GM13977 (cell line): ENCODE measurements around the gene PDZRN4.

Experiments used
- DNase-seq: peaks from one replicate; pipeline ENCODE4 v3.0.0; 2012; ENCODE audit warnings: low spot score
- CTCF ChIP-seq: IDR thresholded peaks from 2 replicates; pipeline ENCODE4 v1.5.1; 2012; ENCODE audit warnings: mild to moderate bottlenecking, control low read depth; ENCODE audit not compliant: insufficient read depth; ENCODE audit errors: extremely low read depth, missing control alignments
- in situ Hi-C: fragments of 300-500 bp; cut with MboI; formaldehyde crosslinking; loops from one replicate; pipeline ENCODE4 v1.12.0; 2022; ENCODE audit warnings: low sequenced_read_pairs, low pct_unique_long_range_greater_than_20kb, mixed read lengths, inconsistent platforms; ENCODE audit not compliant: unreplicated experiment

PDZRN4 gene

GRCh38 chr12:41453409-41453808 lies 265.3 kb downstream of the PDZRN4 start:
- in situ Hi-C loops = no loop called here
- DNase-seq = no peak
- TF ChIP-seq CTCF = no peak

GRCh38 chr12:41459111-41459905 lies 271.2 kb downstream of the PDZRN4 start:
- in situ Hi-C loops = no loop called here
- no peak for TF ChIP-seq CTCF

GRCh38 chr12:41459906-41460214 lies 271.7 kb downstream of the PDZRN4 start:
- no peak for TF ChIP-seq CTCF
- DNase-seq = no peak
- in situ Hi-C loops = no loop called here

More at GRCh38 chr12:41459111-41459905, 271.2 kb downstream of the PDZRN4 start:
- DNase-seq = no peak

- no peak for DNase-seq
- in situ Hi-C loops = no loop called here
These were observed 272.8 kb downstream of the PDZRN4 start for GRCh38 chr12:41460906-41461305.

GRCh38 chr12:41462312-41462711 lies 274.2 kb downstream of the PDZRN4 start:
- no peak for TF ChIP-seq CTCF
- DNase-seq = no peak
- in situ Hi-C loops = no loop called here

More at GRCh38 chr12:41460906-41461305, 272.8 kb downstream of the PDZRN4 start:
- no peak for TF ChIP-seq CTCF

- DNase-seq = no peak
- no peak for TF ChIP-seq CTCF
- in situ Hi-C loops = no loop called here
These were observed 277.4 kb downstream of the PDZRN4 start for GRCh38 chr12:41465526-41465925.
